ENCODE data around the gene PARP6. TPM values are rescaled to one million over a fixed set of nuclear protein-coding genes. Genes with fewer than 3 reads are reported as not detected.

The PARP6 gene
- total RNA-seq, 2 donors from 2014 or later: 21.3 to 39.3 TPM

- TF ChIP-seq CTCF (IDR thresholded peaks at IDR 0.05): no peak
- Histone ChIP-seq H3K9me3 (no peaks in the 10 kb centered on the region), H3K4me3 (no peak overlapping the region), H3K9ac (ENCODE audit: low read depth in 2 of 2, low read length in 2 of 2) (no peak overlapping the region), H3K36me3 (peaks cover 10% of the 10 kb centered on the region), H3K27ac (no peak overlapping the region), H3K27me3 (peaks cover 4% of the 10 kb centered on the region), H3K4me1 (no peaks in the 10 kb centered on the region)
- intact Hi-C loops (cut with DNase I): loop anchor here (5.0 kb wide), 2 partner anchors 77 to 92 kb away; partner anchors contain the start of gene PARP6
- no peak for DNase-seq
These were observed 77.2 kb downstream of the PARP6 start for GRCh38 chr15:72195101-72195511.

- no peak overlapping the region for H3K27ac ChIP-seq
- H3K9me3 ChIP-seq: no peaks in the 10 kb centered on the region
- no peak for DNase-seq
- H3K4me1 ChIP-seq: no peaks in the 10 kb centered on the region
- H3K9ac ChIP-seq (ENCODE audit: low read depth in 2 of 2, low read length in 2 of 2): no peak overlapping the region
- intact Hi-C loops (cut with DNase I): no loop called here
- peaks cover 4% of the 10 kb centered on the region for H3K36me3 ChIP-seq
- H3K4me3 ChIP-seq: no peak overlapping the region
- TF ChIP-seq CTCF (IDR thresholded peaks at IDR 0.05): no peak
- peaks cover 4% of the 10 kb centered on the region for H3K27me3 ChIP-seq
These were observed 78.4 kb downstream of the PARP6 start for GRCh38 chr15:72193836-72194396.

- H3K36me3 ChIP-seq: no peaks in the 10 kb centered on the region
- H3K27me3 ChIP-seq: peaks cover 4% of the 10 kb centered on the region
- intact Hi-C loops (cut with DNase I): no loop called here
- H3K27ac ChIP-seq: no peak overlapping the region
- H3K9me3 ChIP-seq: no peaks in the 10 kb centered on the region
- no peak overlapping the region for H3K4me3 ChIP-seq
- H3K4me1 ChIP-seq: no peaks in the 10 kb centered on the region
- no peak for TF ChIP-seq CTCF (IDR thresholded peaks at IDR 0.05)
- no peak overlapping the region for H3K9ac ChIP-seq (ENCODE audit: low read depth in 2 of 2, low read length in 2 of 2)
- DNase-seq: no peak
These were observed 79.9 kb downstream of the PARP6 start for GRCh38 chr15:72192416-72192815.

Other genes with a start within 250 kb of the PARP6 start
- gene MYO9A, start 154.4 kb downstream of the PARP6 start, total RNA-seq: 10 to 100 TPM; 27.5 to 34.3 TPM
- 1 to 10 TPM; 2.3 to 4.2 TPM for gene SENP8, start 154.2 kb downstream of the PARP6 start, total RNA-seq
- gene GRAMD2A, start 74.8 kb downstream of the PARP6 start, total RNA-seq: 1 to 10 TPM; 2.3 to 3.3 TPM
- gene PKM, start 41.4 kb downstream of the PARP6 start, total RNA-seq: 100 to 1,000 TPM; 769 to 946 TPM
- under 1 TPM; 0.74 to 0.93 TPM for gene CELF6, start 47.6 kb upstream of the PARP6 start, total RNA-seq
- gene HEXA, start 103.5 kb upstream of the PARP6 start, total RNA-seq: 10 to 100 TPM; 67.1 to 97.3 TPM
- gene TMEM202, start 125.8 kb upstream of the PARP6 start, total RNA-seq: not detected
- gene ARIH1, start 201.8 kb upstream of the PARP6 start, total RNA-seq: 100 to 1,000 TPM; 102 to 151 TPM

Data from colonic mucosa (tissue), 4 donors.